GM21526 (cell line): ENCODE data around the gene KIAA0232.
A peak's percentile ranks its signal among the peaks of the same experiment; 100 is the strongest.
"Not testable (repeated sequence)": the region's sequence is repeated elsewhere in the genome, so short reads cannot be mapped to it uniquely, and the experiment has no call there.

Source experiments
- ATAC-seq: cut with Tn5 transposase; IDR thresholded peaks from one replicate; pipeline ENCODE4 v1.9.1; 2021; ENCODE audit warnings: moderate library complexity; ENCODE audit not compliant: unreplicated experiment, low FRiP score

The KIAA0232 gene

DNA sequence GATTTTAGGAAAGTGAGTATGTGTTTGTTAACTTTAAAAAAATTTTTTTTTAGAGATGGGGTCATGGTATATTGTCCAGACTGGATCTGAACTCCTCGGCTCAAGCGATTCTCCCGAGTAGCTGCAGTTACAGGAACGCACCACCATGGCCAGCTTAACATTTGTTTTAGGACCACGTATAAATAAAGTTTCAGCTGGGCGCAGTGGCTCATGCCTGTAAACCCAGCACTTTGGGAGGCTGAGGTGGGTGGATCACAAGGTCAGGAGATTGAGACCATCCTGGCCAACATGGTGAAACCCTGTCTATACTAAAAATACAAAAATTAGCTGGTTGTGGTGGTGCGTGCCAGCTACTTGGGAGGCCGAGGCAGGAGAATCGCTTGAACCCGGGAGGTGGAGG is 129.4 kb downstream of the KIAA0232 start:
- not testable (repeated sequence) for ATAC-seq

DNA sequence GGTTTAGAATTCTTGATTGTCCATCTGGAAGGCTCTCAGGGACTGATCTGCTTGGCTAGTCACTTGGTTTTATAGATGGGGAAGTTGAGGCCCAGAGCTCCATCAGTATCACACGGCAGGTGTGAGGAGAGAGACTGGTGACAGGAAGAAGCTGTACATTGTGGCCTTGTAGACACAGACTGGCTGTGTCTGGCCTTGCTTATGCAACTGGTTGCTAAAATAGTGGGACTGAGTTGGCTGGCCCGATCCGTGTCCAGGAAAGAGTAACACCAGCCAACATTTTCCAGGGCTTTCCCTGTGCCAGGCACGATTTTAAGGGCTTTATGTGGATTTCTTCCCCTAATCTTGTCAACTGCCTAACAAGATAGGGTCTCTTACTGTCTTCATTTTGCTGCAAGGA is 129.9 kb downstream of the KIAA0232 start:
- no peak for ATAC-seq

DNA sequence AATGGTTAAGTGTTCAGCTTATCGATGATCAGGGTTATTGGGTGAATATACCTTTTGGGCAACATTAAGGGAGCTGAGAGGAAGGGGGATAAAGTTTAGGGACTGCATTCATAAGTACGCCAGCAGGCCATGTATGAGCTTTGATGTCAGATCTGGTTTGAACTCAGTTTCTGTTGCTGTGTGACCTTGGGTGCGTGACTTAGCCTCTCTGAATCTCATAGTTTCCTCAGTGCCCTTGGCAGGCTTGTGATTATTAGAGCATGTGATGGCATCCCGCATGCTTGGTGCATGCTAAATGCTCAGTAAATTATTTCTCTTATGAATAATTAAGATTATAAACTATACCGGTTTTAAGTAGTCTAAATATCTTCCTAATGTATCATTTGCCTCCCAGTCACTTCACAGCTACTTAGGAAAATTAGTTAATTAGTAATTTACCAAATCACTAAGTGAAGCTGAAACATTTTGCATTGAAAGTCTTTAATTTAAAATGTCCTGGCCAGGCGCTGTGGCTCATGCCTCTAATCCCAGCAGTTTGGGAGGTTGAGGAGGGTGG is 130.9 kb downstream of the KIAA0232 start:
- ATAC-seq: no peak

DNA sequence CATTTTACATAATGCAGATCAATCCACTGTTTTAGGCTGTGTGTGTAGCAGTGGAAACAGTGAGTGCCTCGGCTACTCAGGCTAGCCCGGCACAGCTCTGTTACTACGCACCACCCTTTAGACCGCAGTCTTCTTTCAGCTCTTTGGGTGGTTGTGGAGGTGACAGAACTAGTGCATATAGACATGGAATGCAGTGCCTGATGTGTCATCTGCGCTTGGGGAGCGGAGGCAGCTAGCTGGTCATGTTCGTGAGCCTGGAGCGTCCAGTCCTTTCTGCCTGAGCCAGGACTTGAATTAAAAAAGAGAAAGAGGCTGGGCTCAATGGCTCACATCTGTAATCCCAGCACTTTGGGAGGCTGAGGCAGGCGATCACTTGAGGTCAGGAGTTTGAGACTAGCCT is 131.9 kb downstream of the KIAA0232 start:
- ATAC-seq: no peak

DNA sequence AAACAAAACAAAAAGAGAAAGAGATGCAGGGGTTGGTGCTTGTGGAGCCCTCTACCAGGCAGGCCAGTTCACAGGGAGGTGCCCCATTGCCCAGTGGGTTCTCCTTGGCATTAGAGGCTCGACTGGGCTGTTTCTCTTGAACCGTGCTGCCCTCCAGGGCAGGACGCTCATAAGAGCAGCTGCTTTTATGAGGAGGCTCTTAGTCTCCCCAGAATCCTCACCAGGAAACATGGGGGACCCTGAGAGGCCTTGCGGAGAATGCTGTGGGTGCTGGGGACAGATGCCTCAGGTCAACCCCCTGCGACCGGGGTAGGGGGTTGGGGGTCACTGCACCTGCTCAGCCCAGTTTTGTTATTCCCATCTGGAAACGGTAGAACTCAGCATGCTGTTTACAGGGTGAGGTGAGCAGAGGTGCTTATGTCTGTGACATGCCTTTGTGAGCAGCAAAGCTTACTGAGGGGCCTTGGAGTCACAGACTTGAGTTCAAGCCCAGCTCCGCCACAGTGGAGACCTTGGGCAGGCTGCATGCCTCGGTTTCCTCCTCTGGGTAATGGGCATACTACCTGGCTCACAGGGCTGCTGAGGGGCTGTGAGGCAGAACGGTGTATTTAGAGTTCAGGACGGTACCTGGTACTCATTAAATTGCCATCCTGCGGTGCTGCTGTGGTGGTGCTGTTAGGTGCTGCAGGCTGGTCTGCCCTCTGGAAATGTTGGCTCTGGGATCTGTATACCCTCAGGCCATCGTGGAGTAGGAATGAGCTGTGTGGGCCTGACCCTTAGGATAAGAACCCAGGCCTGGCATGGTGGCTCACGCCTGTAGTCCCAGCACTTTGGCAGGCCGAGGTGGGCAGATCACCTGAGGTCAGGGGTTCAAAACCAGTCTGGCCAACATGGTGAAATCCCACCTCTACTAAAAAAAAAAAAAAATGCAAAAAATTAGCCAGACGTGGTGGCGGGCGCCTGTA is 132.8 kb downstream of the KIAA0232 start:
- no peak for ATAC-seq

DNA sequence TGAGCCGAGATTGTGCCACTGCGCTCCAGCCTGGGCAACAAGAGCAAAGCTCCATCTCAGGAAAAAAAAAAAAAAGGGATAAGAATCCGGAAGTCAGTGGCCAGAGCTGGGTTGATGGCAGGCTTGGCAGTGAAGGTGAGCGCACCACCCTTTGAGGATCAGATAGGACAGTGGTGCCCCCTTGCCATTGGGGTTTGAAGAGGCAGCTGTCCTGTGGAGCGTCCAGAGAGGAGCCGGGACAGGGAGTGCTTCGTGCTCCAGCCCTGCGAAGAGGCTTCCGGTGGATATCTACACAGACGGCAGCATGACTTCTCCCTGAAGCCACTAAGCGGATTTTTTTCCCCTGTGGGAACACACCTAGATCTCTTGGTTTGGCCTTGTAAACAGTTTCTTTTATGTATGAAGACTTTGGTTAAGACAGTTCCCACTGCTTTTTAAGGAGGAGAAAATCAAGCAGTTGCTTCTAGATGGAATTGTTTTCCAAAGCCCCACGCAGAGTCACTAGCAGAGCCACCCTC is 133.6 kb downstream of the KIAA0232 start:
- ATAC-seq: no peak

DNA sequence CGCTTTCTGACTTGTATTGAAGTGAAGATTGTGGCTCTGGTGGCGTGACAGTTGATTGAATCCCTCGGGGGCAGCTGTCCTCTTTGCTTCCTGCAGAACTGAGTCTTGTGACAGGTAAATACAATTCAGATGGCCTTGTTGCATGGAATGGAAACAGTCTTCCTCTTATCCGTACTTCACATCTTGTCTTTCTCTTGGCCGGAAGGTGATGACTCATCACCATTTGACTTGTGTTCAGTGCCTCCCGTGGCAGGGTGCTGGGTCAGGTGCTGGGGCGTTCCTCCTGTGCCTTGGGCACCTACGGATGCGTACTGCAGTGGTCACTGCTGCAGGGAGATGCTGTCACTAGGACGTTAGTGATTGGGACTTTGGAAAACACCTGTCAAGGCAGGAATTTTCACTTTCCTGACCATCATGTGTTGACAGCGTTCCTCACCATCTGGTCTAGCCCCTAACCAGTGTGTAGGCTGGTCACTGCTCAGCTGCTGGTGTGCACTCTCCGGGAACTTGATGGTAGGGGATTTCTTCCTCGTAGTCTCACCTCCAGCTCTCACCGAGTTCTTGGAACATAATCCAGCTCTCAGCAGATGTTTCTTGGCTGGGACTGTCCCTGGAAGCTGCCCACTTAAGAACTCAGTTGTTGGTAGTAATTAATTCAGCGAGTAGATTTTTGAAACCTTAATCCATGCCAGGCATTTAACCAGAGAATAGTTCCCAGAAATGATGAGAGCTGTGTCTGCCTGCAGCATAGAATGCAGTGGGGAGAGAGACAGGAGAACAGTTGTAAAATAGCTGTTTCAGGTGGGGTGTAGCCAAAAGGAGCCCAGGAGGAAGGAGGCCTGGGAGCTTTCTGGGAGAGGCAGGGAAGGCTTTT is 134.3 kb downstream of the KIAA0232 start:
- ATAC-seq: no peak

DNA sequence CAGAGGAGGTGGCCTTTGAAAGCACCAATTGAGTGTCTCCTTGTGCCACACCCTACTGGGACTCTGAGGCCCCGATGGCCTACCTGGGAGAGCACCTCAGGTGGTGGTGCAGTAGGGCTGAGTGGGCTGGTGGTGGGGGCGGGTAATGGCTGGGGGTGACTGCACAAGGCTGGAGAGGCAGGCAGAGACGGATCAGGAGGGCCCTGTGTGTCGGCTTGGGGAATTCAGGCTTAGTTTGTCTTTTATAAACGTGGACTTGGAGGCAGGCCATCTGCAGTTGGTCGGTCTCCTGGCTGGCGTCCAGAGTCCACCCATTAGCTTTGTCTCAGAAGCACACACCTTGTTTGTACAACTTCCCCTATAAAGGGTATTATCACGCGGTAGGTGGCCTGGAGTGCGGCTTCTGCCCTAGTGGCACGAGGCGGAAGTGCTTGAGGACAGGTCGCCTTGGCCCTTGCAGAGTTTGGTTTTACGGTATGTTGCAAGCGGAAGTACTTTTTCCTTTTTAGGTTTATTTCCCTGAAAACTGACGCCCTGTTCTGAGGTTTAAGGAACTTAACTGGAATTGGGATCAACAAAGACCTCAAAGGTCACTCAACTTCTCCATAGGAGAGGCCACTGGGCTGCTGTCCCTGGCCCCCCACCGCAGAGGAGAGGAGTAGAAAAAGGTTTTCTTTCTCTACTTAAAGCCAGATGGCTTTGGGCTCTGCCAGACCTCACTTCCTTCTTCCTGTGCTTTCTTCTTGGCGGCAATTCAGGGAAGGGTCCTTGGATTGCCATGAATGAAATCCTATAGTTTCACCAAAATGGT is 135.1 kb downstream of the KIAA0232 start:
- peak; percentile 77 for ATAC-seq

DNA sequence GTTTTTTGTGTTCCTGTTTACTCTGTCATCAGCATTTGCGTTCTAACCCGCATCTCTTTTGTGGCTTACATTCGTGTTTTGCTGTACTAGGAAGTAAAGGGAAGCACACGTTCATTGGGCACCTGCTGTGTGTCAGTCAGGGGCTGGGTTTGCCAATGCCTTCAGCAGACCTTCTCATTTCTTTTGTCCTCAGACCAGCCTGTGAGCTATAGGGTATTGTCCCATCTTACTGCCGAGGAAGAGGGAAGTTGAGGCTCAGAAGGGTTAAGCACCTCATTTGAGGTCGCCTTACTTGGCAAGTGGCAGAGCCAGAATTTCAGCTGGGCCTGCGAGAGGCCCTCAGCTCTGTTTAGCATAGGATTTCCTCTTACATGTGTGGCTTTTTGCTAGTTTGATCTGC is 135.8 kb downstream of the KIAA0232 start:
- no peak for ATAC-seq

DNA sequence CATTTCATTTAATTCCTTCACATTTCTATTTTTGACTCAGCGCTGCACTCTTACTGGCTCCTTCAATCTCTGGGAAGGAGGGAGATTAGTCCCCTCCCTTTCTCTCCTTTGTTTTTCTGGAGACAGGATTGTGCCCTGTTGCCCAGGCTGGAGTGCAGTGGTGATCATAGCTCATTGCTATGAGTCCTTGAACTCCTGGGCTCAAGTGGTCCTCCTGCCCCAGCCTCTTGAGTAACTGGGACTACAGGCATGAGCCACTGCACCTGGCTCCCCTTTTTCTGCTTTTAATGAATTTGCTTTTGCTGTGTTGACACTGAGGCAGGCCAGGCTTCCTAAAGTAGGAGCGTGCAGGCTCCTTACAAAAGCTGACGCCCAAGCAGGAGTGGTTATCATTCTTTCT is 137.6 kb downstream of the KIAA0232 start:
- ATAC-seq: no peak

DNA sequence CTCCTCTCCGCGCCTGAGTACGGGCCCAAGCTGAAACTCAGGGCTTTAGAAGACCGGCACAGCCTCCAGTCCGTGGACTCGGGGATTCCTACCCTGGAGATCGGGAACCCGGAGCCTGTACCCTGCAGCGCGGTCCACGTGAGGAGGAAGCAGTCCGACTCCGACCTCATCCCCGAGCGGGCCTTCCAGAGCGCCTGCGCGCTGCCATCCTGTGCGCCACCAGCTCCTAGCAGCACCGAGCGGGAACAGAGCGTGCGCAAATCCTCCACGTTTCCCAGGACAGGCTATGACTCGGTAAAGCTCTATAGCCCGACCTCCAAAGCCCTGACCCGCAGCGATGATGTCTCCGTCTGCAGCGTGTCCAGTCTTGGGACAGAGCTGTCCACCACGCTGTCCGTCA is 141.0 kb downstream of the KIAA0232 start:
- no peak for ATAC-seq

DNA sequence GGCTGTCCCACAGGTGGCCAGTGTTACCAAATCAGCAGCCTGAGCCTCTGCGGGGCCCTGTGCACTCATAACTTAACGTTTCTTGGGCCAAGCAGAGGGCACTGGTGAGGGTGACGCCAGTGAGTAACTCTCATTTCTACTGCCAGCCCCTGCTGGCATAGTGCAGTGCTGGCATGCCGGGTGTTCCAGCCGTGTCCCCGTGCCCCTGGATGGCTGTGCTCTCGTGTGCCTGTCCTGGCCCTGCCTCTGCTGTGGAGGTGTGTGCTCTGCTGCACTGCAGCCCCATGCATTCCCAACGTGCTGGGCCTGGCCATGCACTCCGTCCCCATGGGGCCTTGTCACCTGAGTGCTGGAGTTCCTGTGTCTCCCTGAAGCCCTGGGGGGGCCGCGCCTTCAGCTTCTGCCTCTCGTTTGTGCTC is 141.8 kb downstream of the KIAA0232 start:
- ATAC-seq: no peak

DNA sequence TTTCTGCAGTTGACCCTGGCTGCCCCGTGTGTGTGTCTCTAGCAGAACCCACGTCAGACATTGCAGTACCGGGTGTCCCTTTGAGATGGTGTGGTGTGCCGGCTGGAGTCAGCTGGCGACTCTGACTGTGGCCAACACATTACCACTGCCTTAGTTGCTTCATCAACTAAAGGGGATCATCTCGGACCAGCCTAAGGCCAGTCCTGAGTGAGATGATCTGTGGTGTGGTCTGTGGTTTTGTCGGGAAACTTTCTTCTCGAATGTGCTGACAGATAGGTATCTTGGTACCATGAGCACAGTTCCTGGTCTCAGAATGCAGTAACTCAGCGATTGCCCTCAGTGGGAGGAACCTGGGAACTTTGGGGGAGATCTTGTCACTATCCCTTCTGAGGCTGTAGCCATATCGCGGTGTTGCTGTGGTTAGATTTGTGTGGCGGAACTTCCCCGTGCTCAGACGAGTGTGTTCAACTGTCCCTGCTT is 142.9 kb downstream of the KIAA0232 start:
- ATAC-seq: no peak

DNA sequence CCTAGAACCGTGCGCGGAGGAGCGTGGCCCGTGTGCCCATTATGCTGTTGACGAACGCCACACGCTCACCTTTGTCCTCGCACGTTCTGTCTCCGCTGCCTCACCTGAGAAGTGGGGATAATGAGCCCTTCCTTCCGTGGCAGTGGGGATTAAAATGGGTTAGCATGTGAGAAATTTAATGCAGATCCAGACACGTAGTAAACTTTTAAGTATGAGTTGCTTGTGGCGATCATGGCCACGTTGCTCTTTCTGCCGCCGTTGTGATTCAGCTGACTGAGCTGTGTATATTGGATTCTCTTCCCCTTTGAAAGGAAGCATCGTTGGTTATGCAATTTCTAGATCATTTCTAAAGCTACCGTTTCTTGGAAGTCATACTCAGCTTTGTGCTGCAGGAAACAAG is 143.6 kb downstream of the KIAA0232 start:
- ATAC-seq: no peak

DNA sequence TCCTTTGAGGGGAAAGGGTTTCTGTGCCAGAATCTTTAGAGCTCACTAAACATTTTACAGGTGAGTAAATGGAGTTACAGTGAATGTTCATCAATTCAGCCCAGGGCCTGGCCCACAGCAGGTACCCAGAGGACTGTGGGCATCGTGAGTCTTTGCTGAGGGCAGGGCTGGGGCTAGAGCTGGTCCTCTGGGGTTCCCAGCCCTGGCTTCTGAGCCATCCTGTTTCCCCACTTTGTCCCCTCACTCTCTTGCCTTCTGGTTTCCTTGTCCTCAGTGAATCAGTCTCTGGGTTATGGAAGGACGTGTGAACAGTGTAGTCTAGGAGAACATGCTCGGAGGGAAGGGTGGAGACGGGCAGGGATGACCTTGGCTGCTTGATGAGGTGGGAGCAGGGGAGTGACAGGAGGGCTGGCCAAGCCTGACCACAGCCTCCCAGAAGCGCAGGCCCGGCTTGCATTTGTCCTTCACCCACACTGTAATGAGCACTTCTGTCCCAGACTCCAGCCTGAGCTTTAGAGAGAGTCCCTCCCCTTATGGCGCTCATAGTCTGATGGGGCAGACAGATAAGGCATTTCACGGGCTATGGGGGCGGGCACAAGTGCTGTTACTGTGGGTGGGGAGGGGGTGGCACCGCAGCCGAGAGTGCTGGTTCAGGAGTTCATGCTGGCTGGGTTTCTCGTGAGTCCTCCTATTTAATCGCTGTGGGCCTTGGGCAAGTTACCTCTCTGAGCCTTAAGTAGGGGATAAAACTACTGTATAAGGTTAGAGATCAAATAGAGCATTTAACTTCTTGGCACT is 144.4 kb downstream of the KIAA0232 start:
- no peak for ATAC-seq

DNA sequence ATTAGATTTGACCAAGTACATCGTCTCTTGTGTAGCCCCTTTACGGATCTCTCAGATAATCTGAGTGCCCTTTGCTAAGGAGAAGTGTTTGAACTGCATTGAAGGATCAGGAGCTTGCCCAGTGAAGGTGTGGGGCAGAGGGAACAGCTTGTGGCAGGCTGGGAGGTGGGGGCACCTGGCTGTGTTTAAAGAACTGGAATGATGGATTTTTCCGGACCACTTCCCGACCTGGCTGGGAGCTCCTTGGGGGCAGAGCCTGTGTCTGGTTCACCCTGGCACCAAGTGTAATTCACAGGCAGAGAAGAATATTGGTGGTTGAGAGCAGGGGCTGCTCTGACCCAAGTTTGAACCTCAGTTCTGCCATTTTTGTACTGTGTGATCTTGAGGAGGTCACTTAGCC is 145.6 kb downstream of the KIAA0232 start:
- no peak for ATAC-seq

DNA sequence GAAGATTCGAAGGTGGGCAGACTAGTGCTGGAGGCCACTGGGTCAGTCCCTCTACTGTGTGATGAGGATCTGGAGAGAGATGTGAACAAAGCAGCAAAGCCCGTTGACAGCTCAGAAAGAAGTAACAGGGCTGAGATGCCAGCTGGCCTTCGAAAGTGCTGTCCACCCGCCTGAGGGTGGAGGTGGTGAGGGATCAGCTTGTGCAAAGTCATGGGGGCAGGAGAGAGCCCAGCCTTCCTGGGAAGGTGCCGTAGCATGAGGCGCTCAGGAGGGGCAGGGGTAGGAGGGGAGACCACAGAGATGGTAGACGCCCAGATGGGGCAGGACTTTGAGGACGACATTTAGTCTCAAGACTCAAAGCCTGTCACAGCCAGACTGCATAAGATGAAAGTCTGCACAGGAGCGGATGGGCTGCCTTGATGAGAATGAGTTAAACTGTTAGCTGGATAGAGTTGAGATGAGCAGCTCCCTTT is 146.8 kb downstream of the KIAA0232 start:
- ATAC-seq: no peak

DNA sequence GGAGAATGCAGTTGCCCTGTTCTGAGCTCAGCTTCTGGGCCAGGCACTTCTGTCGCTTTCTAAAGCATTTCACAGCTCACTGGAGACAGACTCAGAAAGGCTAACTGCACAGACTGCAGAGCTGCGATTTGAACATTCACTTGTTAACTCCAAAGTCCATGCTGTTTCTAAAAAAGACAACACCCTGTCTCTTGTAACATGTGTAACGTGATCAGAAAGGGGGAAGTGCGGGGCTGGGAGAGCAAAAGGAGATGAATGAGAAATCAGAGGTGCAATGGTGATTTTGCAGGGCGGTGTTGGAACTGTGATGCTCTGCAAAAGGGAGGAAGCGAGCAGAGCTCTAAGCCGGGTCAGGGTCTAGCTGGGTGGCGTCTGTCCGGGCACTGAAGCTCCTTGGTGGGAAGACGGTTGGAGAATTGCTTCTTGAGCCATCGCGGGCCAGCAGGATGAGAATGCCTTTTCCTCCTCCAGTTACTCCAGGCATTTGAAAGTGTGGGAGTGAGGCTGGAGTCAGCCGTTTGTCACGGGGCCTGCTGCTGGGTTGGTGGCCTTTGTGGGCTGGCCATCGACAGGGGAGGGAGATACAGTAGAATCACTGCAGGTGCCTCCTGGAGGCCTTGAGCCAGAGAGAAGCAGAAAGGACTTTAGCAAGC is 147.4 kb downstream of the KIAA0232 start:
- no peak for ATAC-seq
